ENCODE measurements around the gene TEX35. TPM values are rescaled to one million over a fixed set of nuclear protein-coding genes. Genes with fewer than 3 reads are reported as not detected.

The TEX35 gene
- total RNA-seq, 1 experiment from 2014 or later = not detected

DNA sequence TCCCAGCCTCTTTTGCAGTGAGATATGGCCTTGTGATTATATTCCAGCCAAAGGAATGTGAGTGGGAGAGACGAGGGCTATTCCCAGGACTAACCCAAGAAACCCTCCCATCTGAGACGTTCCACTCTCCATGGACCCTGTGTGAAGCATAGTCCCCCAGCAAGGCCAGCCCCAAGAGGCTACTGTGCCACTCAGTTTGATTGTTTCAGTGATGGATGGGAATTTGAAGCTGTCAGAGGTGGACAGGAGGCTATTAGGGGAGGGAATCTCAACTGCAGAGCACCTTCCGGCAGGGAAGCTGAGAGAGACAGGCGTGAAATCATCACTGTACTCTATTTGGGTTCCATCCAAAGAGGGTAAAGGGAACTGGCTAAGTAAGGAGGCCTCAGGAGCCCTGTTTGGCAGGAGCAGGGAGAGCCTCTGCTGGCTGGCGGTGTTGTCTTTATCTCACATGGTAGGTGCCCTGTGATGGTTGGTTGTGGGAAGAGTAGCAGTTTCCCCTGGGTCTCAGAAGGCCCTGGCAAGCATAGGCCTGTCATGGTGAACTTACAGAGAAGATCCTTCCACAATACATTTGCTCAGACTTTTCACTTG is 3.4 kb upstream of the TEX35 start:
- no peak overlapping the region for H3K27ac ChIP-seq
- ChIA-PET POLR2A (ENCODE audit: unreplicated experiment) (no interaction called here), CTCF (no interaction called here)
- no peaks in the 10 kb centered on the region for H3K4me1 ChIP-seq (replicated peaks; ENCODE audit: insufficient read depth)
- H3K36me3 ChIP-seq (ENCODE audit: low read depth) = no peaks in the 10 kb centered on the region
- H4K20me1 ChIP-seq (ENCODE audit: insufficient read depth) = no peaks in the 10 kb centered on the region
- intact Hi-C loops (cut with micrococcal nuclease; ENCODE audit: unreplicated experiment) = loop anchor here (10.0 kb wide), 1 partner anchor 565 kb away; no protein-coding TSS in a partner anchor
- no peaks in the 10 kb centered on the region for H3K9me3 ChIP-seq (ENCODE audit: insufficient read depth, low read depth)
- no peaks in the 10 kb centered on the region for H3K27me3 ChIP-seq (ENCODE audit: insufficient read depth, low read depth)
- no peak for DNase-seq
- no peak overlapping the region for H3K4me3 ChIP-seq
- H2AFZ ChIP-seq = no peak overlapping the region
- no peak overlapping the region for H3K4me2 ChIP-seq
- no peaks in the 10 kb centered on the region for H3F3A ChIP-seq (ENCODE audit: insufficient read depth, low read depth)
- no TSS peak for BruUV-seq (replicated peaks)
- TF ChIP-seq, protein P1, sequence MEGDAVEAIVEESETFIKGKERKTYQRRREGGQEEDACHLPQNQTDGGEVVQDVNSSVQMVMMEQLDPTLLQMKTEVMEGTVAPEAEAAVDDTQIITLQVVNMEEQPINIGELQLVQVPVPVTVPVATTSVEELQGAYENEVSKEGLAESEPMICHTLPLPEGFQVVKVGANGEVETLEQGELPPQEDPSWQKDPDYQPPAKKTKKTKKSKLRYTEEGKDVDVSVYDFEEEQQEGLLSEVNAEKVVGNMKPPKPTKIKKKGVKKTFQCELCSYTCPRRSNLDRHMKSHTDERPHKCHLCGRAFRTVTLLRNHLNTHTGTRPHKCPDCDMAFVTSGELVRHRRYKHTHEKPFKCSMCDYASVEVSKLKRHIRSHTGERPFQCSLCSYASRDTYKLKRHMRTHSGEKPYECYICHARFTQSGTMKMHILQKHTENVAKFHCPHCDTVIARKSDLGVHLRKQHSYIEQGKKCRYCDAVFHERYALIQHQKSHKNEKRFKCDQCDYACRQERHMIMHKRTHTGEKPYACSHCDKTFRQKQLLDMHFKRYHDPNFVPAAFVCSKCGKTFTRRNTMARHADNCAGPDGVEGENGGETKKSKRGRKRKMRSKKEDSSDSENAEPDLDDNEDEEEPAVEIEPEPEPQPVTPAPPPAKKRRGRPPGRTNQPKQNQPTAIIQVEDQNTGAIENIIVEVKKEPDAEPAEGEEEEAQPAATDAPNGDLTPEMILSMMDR (conservative IDR thresholded peaks at IDR 0.05) = no peak
- no peak for TF ChIP-seq EZH2 (IDR thresholded peaks at IDR 0.05; ENCODE audit: low read depth)
- H3K9me2 ChIP-seq (ENCODE audit: insufficient read depth) = no peaks in the 10 kb centered on the region; the same call in 1 of the 2 replicates
- no peaks in the 10 kb centered on the region for H3K79me2 ChIP-seq (ENCODE audit: low read depth)

DNA sequence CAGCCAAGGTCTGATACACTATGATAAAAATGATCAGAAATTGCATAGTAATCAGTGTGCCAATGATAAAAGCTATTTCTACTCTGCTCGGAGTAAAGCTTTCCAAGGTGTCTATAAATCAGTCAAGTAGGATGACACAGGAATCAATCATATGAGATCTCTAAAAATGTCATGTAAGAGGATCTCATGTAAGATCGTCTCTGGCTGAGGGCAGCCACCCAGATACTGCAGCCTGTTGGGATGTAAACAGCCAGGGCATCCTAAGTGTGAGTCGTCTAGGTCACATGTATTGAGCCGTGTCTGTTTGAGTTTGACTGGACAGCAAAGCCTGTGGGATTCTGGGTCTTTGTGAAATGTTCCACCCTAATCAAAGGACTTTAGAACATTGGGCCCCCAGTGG is 2.8 kb upstream of the TEX35 start:
- Histone ChIP-seq H3F3A (ENCODE audit: insufficient read depth, low read depth) (no peaks in the 10 kb centered on the region), H3K79me2 (ENCODE audit: low read depth) (no peaks in the 10 kb centered on the region), H3K4me1 (replicated peaks; ENCODE audit: insufficient read depth) (no peaks in the 10 kb centered on the region), H3K4me2 (no peak overlapping the region), H4K20me1 (ENCODE audit: insufficient read depth) (no peaks in the 10 kb centered on the region), H3K27me3 (ENCODE audit: insufficient read depth, low read depth) (no peaks in the 10 kb centered on the region), H3K4me3 (no peak overlapping the region), H2AFZ (no peak overlapping the region), H3K9me2 (ENCODE audit: insufficient read depth) (no peaks in the 10 kb centered on the region; the same call in 1 of the 2 replicates), H3K27ac (no peak overlapping the region), H3K9me3 (ENCODE audit: insufficient read depth, low read depth) (no peaks in the 10 kb centered on the region), H3K36me3 (ENCODE audit: low read depth) (no peaks in the 10 kb centered on the region)
- DNase-seq = no peak
- ChIA-PET POLR2A (ENCODE audit: unreplicated experiment) (no interaction called here), CTCF (no interaction called here)
- no TSS peak for BruUV-seq (replicated peaks)
- intact Hi-C loops (cut with micrococcal nuclease; ENCODE audit: unreplicated experiment) = no loop called here
- no peak for TF ChIP-seq EZH2 (IDR thresholded peaks at IDR 0.05; ENCODE audit: low read depth)
- TF ChIP-seq, protein P1 (conservative IDR thresholded peaks at IDR 0.05) = no peak

DNA sequence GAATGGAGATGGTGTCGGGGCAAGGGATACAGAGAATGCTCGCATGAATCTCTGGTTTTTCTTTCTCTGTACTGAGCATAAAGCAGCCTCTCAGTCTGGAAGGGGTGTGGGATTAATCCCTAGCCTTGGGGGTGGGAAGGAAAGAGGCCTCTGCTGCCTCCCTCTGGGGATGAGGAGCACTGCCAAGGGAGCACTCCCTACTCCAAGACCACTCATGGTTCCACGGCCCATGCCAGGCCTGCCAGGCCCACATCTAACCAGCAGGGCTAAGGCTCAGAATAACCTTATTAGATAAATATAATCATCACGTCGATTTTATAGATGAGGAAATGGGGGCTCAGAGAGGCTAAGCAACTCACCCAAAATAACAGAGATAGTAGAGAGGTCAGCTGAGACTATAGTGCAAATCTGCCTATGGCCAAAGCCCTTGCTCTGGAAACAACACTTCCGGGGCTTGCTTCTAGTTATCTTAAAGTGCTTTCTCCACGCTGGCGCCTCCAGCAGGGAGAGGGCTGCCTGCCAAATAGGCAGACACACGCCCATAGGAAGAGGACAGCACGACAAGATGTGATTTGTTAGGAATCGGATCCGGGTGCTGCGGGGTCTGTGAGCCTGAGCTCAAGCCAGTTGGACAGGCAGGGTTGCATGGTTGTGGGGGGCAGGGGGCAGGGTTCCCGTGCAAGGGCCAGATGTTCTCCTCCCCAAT is 522 bp downstream of the TEX35 start:
- no peaks in the 10 kb centered on the region for H3K27me3 ChIP-seq (ENCODE audit: insufficient read depth, low read depth)
- ChIA-PET CTCF (no interaction called here), POLR2A (ENCODE audit: unreplicated experiment) (no interaction called here)
- no peaks in the 10 kb centered on the region for H3K9me2 ChIP-seq (ENCODE audit: insufficient read depth)
- H3K4me3 ChIP-seq = no peak overlapping the region
- H3K4me2 ChIP-seq = no peak overlapping the region
- no peaks in the 10 kb centered on the region for H3K79me2 ChIP-seq (ENCODE audit: low read depth)
- DNase-seq = no peak
- H4K20me1 ChIP-seq (ENCODE audit: insufficient read depth) = no peaks in the 10 kb centered on the region
- no peaks in the 10 kb centered on the region for H3F3A ChIP-seq (ENCODE audit: insufficient read depth, low read depth)
- no peaks in the 10 kb centered on the region for H3K36me3 ChIP-seq (ENCODE audit: low read depth)
- BruUV-seq (replicated peaks) = no TSS peak
- TF ChIP-seq, protein P1 (conservative IDR thresholded peaks at IDR 0.05) = no peak
- TF ChIP-seq EZH2 (IDR thresholded peaks at IDR 0.05; ENCODE audit: low read depth) = no peak
- intact Hi-C loops (cut with micrococcal nuclease; ENCODE audit: unreplicated experiment) = no loop called here
- no peaks in the 10 kb centered on the region for H3K9me3 ChIP-seq (ENCODE audit: insufficient read depth, low read depth)
- H2AFZ ChIP-seq = no peak overlapping the region
- no peaks in the 10 kb centered on the region for H3K4me1 ChIP-seq (replicated peaks; ENCODE audit: insufficient read depth)
- H3K27ac ChIP-seq = no peak overlapping the region
